HG03060 (cell line): ENCODE results near the gene CADM1.
A peak's percentile ranks its signal among the peaks of the same experiment; 100 is the strongest.

Source experiments
- ATAC-seq: cut with Tn5 transposase; IDR thresholded peaks from one replicate; pipeline ENCODE4 v1.9.1; 2021; ENCODE audit warnings: low read depth, moderate number of reproducible peaks; ENCODE audit not compliant: unreplicated experiment

CADM1 gene

GRCh38 chr11:115504276-115505158 lies at the start of gene CADM1:
TSS of gene CADM1 (minus strand) at chr11:115504415.
- no peak for ATAC-seq

DNA sequence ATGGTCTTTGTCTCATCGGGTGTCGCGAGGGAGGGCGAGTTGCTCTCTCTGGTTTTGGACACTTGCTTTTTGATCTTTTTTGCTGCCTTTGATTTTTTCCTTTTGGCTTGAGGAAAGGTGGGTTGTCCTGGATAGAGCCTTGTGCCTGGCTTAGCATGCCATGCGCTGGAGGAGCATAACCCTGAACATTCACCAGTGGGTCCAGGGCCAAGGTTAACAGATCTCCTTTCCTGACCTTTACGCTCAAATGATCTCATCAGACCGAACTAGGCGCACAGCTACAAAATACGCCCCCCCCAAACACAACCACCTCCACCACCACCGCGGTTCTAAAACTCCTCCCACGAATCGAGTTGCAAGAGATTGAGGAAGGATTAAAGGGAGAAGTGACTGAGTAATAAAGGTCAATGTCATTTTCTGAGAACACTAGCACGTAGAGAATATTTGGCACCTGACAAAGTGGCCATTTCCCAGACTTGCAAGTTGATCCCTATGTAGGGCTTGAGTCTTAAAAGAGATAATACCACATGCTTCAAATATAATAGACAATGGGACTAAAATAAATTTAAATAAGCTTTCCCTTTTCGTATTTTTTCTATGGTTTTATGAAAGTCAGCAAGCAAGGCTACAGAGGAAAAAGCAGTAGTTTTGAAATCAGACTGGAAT lies 48.7 kb upstream of the CADM1 start:
- no peak for ATAC-seq

GRCh38 chr11:115552151-115552772 lies 48.0 kb upstream of the CADM1 start:
- ATAC-seq = no peak

GRCh38 chr11:115550291-115551059 lies 46.3 kb upstream of the CADM1 start:
- ATAC-seq = no peak

DNA sequence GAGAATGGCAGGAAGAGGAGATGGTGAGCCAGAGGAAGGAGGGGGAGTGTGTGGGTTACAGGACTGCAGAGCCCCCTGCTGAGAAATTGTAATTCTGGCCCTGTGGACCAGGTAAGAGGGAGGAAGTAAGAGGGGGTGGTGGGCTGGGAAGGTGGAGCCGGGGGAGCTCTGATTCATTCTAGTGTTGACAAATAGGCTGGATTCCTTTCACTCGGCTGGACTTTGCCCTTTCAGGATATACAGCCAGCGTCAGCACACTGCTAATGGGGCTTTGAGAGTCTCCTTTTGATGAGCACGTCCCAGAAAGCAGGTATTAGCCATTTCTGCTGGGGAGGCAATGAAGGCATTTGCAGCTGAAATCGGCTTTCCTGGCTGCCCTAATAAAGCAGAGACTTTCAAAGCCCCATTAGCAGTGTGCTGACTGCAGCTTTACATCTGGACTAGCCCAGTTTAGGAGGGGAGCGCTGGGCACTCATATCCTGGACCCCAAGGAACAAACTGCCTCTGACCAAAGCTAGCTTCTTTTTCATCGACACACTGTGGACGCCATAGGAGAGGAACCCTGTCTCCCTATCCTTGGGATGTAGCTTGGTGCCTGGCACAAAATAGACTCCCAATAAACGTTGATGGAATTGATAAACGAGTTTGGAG lies 44.8 kb upstream of the CADM1 start:
- no peak for ATAC-seq

DNA sequence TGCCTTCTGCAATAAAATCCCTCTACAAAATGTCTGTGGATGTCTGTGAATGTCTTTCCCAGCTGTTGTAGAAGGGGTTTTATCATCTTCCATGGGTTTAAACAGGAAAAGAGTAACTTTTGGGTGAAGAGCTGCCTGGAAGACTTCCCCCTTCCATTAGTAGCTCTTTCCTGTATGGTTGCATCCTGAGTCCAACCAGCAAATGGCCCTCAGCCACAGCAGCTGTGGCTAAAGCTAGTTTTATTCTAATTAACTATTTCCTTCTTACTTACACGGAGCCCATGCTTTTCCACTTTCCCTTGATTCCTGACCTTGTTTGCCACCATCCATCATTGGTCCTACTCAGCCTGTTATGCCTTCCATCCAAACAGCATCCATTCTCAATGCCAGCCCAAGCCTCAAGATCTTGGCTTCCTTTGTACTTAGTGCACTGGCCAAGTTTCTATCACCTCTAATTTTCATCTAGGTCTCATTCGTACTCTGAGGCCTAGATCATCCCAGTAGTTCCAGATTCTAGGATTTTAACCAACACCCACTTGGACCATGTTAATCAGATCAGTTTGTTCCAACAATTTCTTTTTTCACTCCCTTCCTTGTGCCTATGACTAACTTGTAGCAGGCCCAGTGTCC lies 41.5 kb upstream of the CADM1 start:
- no peak for ATAC-seq

DNA sequence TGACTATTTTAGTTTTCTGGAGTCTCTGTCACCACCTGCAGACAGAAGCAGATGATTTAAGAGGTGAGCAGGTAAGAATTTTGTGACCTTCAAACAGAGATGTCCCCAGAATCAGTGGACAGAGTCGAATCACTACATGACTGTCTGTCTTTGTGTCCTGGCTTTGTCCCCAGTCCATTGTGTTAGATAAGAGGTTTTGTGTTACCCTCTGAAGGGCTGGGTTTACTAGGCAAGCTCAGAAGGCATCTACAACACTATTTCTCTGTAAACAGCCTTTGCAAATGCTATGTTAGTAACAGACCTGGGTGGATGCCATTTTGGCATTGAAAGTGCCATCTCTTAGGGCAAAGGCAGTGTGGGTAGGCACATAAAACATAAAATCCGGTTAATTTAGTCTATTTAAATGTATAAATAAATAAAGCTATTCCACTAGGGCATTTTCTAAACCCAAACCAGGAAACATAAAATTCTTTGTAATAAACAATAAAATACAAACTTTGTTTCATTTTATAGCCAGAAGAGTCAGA lies 40.3 kb upstream of the CADM1 start:
- no peak for ATAC-seq

DNA sequence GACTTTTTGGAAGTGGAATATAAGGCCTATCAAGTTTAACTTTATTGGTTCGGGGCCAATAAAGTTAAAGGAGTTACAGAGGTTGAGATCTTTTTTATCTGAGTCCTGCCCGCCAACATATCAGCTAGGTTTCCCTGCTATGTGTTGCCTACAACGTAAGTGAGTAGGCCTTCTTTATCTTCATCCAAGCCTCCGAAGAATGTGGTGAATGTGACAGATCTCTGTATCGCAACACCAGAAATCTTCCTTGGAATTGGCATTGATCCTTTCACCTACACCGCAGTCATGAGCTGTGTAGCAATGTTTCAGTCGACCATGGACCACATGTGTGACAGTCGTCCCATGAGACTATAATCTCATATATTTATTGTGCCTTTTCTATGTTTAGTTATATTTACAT lies 37.3 kb upstream of the CADM1 start:
- ATAC-seq = no peak

DNA sequence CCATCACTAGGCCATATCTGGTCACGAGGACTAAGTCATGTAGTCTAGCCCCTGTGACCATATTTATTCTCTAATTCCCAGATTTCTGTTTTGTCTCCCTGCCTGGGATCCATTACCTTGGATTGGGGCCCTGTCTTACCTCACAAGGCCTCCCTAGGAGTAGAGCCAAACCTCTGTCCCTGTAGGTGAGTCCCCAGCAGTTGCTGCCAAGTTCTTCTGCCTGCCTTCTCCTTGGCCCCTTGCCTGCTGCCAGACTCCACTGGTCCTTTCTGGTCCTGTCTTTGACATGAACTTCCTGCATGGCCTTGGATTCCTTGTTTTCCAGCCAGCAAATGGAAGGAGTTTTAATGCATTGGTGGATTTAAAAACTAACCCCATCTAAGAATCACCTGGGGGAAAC lies 35.6 kb upstream of the CADM1 start:
- ATAC-seq = no peak

- no peak for ATAC-seq
Observed at GRCh38 chr11:115535781-115536180, 31.6 kb upstream of the CADM1 start.

DNA sequence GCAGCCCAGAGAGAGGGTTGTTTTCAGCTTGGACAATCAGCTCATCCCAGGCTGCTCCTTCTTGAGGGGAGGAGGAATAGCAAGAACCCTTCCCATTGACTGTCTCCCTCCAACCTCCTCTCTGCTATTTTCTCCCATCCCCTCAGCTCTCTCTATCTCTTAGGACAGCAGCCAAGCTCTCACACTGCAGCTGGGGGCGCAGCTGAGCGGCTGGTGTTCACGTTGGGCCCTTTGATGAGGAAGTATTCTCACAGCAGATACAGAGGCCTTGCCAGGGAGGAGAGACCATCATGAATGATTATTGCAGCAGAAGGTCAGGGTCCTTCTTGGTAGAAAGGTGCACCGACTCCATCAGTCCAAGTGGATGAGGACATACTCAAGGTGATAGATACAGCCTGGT lies 26.5 kb upstream of the CADM1 start:
- no peak for ATAC-seq

- ATAC-seq = no peak
Observed at GRCh38 chr11:115528225-115528624, 24.0 kb upstream of the CADM1 start.

GRCh38 chr11:115527534-115528125 lies 23.4 kb upstream of the CADM1 start:
- ATAC-seq = no peak

- no peak for ATAC-seq
Observed at GRCh38 chr11:115525531-115526006, 21.4 kb upstream of the CADM1 start.

DNA sequence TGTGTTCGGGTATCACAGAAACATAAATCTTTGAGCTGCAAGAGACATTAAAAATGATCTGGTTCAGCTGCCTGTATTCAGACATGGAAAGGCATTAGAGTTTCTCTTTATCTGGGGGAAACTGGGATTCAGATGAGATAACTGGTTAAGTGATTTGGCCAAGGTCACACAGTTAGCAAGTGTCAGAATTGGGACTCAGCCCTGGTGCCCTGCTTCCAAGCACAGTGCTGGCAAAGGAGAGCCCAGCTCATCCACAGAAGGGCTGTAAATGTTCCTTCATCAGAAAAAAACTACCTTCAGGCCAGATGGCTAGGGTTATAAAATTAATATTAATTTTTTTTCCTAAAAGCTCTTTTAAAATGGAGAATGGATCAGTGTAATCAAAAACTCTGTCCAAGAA lies 20.4 kb upstream of the CADM1 start:
- ATAC-seq = no peak

GRCh38 chr11:115523727-115524399 lies 19.6 kb upstream of the CADM1 start:
- no peak for ATAC-seq

GRCh38 chr11:115522302-115522701 lies 18.1 kb upstream of the CADM1 start:
- ATAC-seq = peak; percentile 57

DNA sequence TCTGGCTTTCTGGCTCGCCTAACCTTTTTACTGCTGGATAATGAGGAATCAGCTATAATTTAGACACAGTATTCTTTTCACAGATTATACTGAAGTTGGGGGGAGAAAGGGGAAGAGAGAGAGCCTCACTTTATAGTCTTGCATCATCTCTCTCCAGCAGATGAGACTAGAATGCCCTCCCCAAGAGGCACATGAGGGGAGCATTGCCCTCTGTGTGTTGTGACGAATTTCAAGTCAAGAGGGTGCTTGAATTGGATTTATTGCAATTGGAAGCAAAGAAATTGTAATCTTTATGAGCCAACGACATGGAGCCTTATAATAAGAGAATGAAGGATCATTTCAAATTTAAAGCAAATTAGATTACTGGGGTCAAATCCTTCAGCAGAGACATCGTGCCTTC lies 17.6 kb upstream of the CADM1 start:
- no peak for ATAC-seq
